ENCODE data around the gene FAM53B. TPM values are rescaled to one million over a fixed set of nuclear protein-coding genes. Genes with fewer than 3 reads are reported as not detected.

FAM53B gene
- total RNA-seq, 1 donor from 2014 or later, result 19.3 TPM

DNA sequence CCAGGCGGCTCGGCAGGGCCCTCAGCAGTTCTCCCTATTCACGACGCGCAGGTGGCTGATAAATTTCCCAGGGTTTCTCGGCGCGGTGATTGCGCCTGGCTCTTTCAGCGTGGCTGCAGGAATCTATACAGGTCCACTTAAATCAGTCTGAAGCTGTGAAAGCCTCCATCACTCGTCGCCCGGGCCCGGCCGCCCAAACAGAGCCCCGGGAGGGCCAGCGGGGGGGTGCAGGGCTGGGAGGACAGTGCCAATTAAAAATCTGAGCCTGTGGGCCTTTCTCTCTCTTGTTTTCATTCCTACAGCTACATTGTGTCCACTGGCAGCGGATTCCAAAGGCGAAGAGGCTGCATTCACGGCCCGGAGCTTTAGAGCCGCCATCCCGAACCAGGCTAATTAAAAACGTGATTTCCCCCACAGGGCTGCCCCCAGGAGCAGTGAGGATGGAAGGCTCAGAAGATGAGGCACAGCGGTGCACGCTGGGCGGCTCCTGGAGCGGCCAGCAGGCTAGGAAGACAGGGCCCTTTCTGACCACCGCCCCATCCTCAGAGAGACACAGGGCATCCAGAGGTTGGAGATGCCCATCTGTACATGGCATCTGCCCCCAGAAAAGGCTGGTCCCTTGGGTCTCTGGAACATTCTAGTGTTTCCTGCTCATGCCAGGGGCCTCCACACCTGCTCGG lies 100.7 kb downstream of the FAM53B start:
- no peaks in the 10 kb centered on the region for H3K27me3 Mint-ChIP-seq (ENCODE audit: low read depth)
- DNase-seq (ENCODE audit: low spot score), result no peak
- H3K27ac Mint-ChIP-seq, result no peak overlapping the region
- no peaks in the 10 kb centered on the region for H3K9me3 Mint-ChIP-seq
- intact Hi-C loops (cut with micrococcal nuclease), result no loop called here
- peaks cover 41% of the 10 kb centered on the region for H3K4me1 Mint-ChIP-seq (ENCODE audit: low read depth)
- peaks cover 7% of the 10 kb centered on the region for H3K36me3 Mint-ChIP-seq (ENCODE audit: low read depth)
- no peak overlapping the region for H3K4me3 Mint-ChIP-seq (ENCODE audit: low read depth)

DNA sequence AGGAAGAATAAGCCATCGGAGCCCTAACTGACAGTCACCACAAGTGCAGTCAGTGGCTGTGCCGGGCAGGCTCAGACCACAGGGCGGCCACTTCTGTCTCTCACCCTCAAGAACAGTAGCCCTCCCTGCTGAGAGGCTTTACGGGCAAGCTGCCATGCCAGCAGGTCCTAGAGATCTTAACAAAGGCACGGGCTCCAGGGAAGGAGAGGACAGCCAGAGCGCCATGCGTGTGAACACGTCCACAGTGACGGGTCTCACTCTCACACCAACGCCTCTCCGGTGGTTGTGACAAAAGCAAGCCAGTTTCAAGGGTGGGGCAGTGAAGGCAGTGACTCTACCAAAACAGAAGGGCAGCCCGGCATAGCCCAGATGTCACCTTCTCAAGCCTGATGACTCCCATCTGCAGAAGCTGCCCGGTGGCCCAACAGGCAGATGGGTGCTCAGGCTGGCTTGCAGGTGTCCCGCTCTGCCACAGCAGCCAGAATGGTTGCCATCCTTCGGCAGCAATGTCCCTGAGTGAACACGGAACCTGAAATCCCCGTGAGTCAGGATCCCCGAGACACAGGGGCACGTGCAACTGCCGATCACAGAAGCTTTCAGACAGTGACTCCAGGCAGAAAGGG lies 102.0 kb downstream of the FAM53B start:
- peaks cover 33% of the 10 kb centered on the region for H3K4me1 Mint-ChIP-seq (ENCODE audit: low read depth)
- no peak overlapping the region for H3K4me3 Mint-ChIP-seq (ENCODE audit: low read depth)
- H3K36me3 Mint-ChIP-seq (ENCODE audit: low read depth), result peaks cover 9% of the 10 kb centered on the region
- H3K27ac Mint-ChIP-seq, result no peak overlapping the region
- intact Hi-C loops (cut with micrococcal nuclease), result no loop called here
- no peak for DNase-seq (ENCODE audit: low spot score)
- H3K9me3 Mint-ChIP-seq, result no peaks in the 10 kb centered on the region
- H3K27me3 Mint-ChIP-seq (ENCODE audit: low read depth), result no peaks in the 10 kb centered on the region

DNA sequence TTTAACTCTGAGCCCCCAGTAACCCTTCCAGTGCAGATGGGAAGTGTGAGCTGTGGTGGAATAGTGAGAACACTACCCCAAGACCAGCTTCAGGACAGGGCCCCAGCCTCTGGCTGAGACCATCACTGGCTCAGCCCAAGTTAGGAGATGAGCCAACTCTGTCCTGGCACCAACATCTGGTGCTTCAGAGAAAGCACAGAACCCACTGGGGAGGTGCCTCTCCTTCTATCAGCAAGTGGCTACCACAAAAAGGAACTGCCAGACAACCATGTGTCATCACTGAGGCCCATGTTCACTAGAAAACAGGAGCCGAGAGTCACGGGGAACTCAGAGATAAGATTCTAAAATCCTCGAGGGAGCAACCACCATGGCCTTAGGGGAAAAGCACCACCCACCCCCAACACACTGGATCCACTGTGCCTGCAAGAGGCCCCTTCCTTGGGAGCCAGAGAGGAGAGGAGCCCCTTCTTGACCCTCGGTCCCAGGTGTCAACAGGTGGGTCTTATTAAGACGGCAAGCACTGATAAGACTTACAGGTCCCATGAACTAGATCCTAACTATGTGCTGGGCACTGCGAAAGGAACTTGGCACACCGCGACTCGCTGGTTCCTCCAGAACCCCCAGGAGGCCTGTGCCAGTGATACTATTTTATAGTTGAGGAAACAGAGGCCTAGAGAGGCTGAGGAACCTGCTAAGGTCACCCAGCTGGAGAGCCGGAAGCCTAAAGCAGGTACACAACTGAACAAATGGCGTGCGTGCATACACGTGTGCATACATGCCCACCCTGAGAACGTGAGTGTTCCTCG lies 102.7 kb downstream of the FAM53B start:
- intact Hi-C loops (cut with micrococcal nuclease), result loop anchor here (1.0 to 2.0 kb wide), 2 partner anchors 15 to 87 kb away; no protein-coding TSS in a partner anchor
- Mint-ChIP-seq H3K4me1 (ENCODE audit: low read depth) (peaks cover 30% of the 10 kb centered on the region), H3K27ac (peak overlapping the region; percentile 65), H3K9me3 (no peaks in the 10 kb centered on the region), H3K36me3 (ENCODE audit: low read depth) (peaks cover 7% of the 10 kb centered on the region), H3K27me3 (ENCODE audit: low read depth) (no peaks in the 10 kb centered on the region), H3K4me3 (ENCODE audit: low read depth) (peak overlapping the region; percentile 15)
- no peak for DNase-seq (ENCODE audit: low spot score)

DNA sequence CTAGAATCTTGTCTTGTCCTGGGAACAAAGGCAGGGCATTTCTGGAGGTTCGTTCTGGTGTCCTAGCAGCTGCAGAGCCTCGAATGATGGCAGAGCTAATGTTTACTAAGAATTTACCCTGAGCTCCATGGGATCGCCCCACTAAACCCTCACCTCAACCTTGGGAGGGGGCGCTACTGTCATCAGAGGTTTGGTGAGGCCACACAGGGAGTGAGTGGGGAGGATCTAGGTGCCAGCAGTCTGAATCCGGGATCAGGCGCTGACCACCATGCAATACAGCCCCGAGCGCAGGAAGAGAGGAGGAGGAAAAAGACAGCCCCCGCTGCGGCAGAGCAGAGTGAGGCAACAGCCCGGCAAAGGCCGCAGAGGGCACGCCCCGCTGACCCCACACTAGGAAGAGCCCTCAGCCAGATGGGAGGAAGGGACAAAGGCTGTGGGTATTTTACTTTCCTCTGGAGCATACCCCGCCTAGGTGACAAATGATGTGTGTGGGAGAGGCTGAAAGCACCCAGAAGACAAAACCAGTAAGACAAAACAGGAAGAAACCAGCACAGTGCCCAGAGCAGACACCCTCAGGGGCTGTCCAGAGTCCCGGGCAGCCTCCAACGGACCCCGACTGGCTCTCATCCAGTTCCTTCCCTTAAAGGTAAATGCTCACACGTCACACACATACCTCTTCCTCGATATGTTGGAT lies 103.5 kb downstream of the FAM53B start:
- no peak for DNase-seq (ENCODE audit: low spot score)

DNA sequence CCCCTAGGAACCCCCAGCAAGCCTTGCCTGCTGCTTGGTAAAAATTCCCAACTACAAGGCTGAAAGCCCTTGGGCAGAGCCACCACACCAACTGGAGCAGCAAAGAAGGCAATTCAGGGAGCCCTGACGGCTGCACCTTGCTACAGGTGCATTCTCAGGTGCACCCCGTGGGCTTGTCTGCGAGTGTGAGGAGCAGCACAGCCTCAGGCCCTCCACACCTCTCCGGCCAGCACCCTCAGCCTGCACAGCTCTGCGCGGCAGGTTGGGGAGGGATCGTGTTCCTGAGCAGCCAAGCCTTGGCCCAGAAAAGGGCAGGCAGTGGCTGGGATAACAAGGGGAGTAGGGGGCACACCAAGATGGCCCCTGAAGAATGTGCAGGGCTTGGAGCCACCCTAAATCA lies 104.1 kb downstream of the FAM53B start:
- Mint-ChIP-seq H3K4me1 (ENCODE audit: low read depth) (peaks cover 29% of the 10 kb centered on the region), H3K27ac (no peak overlapping the region), H3K4me3 (ENCODE audit: low read depth) (no peak overlapping the region), H3K36me3 (ENCODE audit: low read depth) (peaks cover 15% of the 10 kb centered on the region), H3K9me3 (no peaks in the 10 kb centered on the region), H3K27me3 (ENCODE audit: low read depth) (no peaks in the 10 kb centered on the region)
- DNase-seq (ENCODE audit: low spot score), result no peak
- intact Hi-C loops (cut with micrococcal nuclease), result loop anchor here (2.0 kb wide), 1 partner anchor 13 kb away; no protein-coding TSS in a partner anchor

More for the DNA sequence above, 103.5 kb downstream of the FAM53B start:
- Mint-ChIP-seq H3K4me3 (ENCODE audit: low read depth) (peak overlapping the region; percentile 15), H3K36me3 (ENCODE audit: low read depth) (peaks cover 9% of the 10 kb centered on the region), H3K9me3 (no peaks in the 10 kb centered on the region), H3K27me3 (ENCODE audit: low read depth) (no peaks in the 10 kb centered on the region), H3K4me1 (ENCODE audit: low read depth) (peaks cover 29% of the 10 kb centered on the region), H3K27ac (peak overlapping the region; percentile 65)
- intact Hi-C loops (cut with micrococcal nuclease), result loop anchor here (1.0 to 2.0 kb wide), 2 partner anchors 14 to 88 kb away; no protein-coding TSS in a partner anchor

DNA sequence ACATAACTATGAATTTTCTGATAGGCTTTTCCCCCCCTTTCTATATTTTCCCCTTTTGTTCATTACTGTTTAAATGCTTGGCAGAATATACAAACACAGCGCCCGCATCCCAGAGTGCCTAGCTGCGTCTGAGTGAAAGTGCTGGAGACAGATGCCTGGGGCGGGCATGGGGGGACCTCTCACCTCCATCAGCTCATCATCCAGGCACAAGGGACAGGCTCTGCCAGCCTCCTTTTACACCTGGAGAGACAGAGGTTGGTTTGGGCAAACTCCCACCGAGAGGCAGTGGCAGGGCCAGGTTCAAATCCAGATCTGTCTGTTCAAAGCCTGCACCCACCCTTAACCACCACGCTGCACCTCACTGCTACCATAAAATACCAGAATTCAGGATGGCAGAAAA lies 104.5 kb downstream of the FAM53B start:
- Mint-ChIP-seq H3K36me3 (ENCODE audit: low read depth) (peaks cover 17% of the 10 kb centered on the region), H3K27me3 (ENCODE audit: low read depth) (no peaks in the 10 kb centered on the region), H3K27ac (no peak overlapping the region), H3K9me3 (peaks cover 2% of the 10 kb centered on the region), H3K4me3 (ENCODE audit: low read depth) (no peak overlapping the region), H3K4me1 (ENCODE audit: low read depth) (peaks cover 29% of the 10 kb centered on the region)
- intact Hi-C loops (cut with micrococcal nuclease), result loop anchor here (2.0 kb wide), 1 partner anchor 13 kb away; no protein-coding TSS in a partner anchor
- no peak for DNase-seq (ENCODE audit: low spot score)

DNA sequence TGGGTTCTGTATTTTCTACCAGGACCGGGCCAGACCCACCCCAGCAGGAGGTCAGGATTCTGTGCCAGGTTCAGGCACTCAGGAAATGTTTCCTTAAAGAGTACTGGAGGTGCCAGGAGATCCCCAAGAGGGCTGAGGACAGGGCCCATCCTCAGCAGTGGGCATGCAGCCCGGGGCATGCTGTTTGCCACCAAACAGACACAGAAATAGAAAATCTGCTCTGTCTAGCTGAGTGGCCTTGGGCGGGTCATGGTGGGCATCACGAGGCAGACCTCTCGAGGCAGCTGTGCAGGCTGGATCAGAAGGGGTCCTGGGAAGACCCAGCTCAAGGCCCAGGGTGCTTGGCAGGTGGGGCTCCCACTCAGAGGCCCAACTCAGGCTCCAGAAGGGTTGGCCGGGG lies 105.0 kb downstream of the FAM53B start:
- H3K27me3 Mint-ChIP-seq (ENCODE audit: low read depth), result no peaks in the 10 kb centered on the region
- H3K4me1 Mint-ChIP-seq (ENCODE audit: low read depth), result peaks cover 26% of the 10 kb centered on the region
- intact Hi-C loops (cut with micrococcal nuclease), result no loop called here
- no peak overlapping the region for H3K27ac Mint-ChIP-seq
- H3K4me3 Mint-ChIP-seq (ENCODE audit: low read depth), result no peak overlapping the region
- DNase-seq (ENCODE audit: low spot score), result no peak
- H3K9me3 Mint-ChIP-seq, result peaks cover 5% of the 10 kb centered on the region
- H3K36me3 Mint-ChIP-seq (ENCODE audit: low read depth), result peaks cover 20% of the 10 kb centered on the region

DNA sequence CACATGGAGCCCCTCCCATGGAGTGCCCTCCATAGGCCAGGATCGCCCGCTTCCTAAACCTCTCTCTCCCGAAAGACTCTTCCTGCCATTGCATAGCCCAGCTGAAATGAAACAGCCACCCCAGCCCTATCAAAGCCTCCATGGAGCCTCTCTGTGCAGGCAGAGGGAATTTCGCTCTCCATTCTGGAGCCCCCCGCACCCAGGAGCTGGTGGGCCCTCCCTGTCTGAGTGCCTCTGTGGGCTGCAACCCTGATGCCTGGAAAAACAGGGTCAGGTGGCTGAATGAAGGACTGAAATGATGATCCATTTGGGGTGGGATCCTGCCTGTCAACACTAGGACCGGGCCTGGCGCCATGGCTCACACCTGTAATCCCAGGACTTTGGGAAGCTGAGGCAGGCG lies 106.4 kb downstream of the FAM53B start:
- Mint-ChIP-seq H3K9me3 (peaks cover 5% of the 10 kb centered on the region), H3K4me1 (ENCODE audit: low read depth) (peaks cover 26% of the 10 kb centered on the region), H3K4me3 (ENCODE audit: low read depth) (no peak overlapping the region), H3K27ac (no peak overlapping the region), H3K36me3 (ENCODE audit: low read depth) (peaks cover 28% of the 10 kb centered on the region), H3K27me3 (ENCODE audit: low read depth) (peaks cover 2% of the 10 kb centered on the region)
- no peak for DNase-seq (ENCODE audit: low spot score)
- intact Hi-C loops (cut with micrococcal nuclease), result no loop called here

DNA sequence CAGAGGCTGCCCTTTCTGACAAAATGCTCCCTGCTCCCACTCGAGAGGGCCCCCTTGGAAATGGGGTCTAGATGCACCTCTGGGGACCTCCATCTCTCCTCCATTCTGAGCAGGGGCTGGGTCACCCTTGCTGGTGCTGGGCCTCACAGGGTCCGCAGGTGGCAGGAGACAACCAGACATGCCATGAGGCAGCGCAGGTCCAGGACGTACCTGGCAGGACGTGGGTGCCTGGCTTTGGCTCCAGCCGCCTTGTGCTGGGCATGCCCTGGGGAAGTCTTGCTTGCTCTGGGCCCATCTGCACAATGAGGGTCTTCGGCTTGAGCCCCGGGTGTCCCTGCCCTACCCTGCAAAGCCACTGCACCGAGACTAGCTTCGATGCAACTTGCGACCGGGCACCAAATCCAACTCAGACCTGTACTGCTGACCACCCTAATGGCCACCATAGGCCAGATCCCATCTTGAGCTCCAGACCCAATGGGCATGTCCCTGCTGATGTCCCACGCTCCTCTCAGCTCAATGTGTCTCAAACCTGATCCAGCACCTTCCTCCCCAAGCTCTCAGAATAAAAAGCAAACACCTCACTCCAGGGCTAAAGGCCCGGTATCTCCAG lies 107.0 kb downstream of the FAM53B start:
- Mint-ChIP-seq H3K4me3 (ENCODE audit: low read depth) (no peak overlapping the region), H3K27me3 (ENCODE audit: low read depth) (peaks cover 2% of the 10 kb centered on the region), H3K36me3 (ENCODE audit: low read depth) (peaks cover 26% of the 10 kb centered on the region), H3K27ac (no peak overlapping the region), H3K9me3 (peaks cover 5% of the 10 kb centered on the region), H3K4me1 (ENCODE audit: low read depth) (peaks cover 26% of the 10 kb centered on the region)
- DNase-seq (ENCODE audit: low spot score), result no peak
- intact Hi-C loops (cut with micrococcal nuclease), result no loop called here

DNA sequence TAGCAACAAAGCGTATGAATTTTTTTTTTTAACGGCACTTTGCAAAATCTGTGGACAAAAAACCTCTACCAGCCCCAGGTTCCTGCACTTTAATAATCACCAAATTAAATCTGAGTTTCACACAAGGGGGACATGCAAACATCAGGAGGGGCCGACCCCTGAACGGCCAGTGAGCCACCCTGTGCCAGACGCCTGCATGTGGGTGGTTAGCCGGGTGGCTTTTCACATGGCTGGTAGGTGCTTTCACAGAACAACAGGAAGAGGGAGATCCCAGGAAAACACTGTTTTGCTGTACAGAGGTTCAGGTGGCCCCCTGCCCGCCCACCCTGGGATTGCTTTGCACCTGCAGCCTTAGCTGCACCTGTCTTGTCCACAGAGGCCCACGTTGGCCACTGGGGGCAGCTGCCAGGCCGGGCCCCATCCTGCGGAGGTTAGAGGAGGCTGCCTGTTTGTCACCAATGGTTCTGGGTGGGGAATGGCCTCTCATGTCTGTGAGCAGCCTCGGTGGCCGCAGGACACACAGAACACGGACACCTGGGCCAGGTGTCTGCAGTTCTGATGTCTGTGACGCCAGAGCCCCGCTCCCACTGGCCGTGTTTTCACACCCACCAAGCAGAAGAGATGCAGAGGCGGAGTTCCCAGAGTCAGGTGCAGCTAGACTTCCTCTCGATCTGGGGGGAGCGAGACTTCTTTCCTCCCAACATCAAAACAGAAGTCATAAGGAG lies 107.7 kb downstream of the FAM53B start:
- intact Hi-C loops (cut with micrococcal nuclease), result no loop called here
- DNase-seq (ENCODE audit: low spot score), result no peak
- Mint-ChIP-seq H3K9me3 (peaks cover 5% of the 10 kb centered on the region), H3K36me3 (ENCODE audit: low read depth) (peaks cover 26% of the 10 kb centered on the region), H3K4me1 (ENCODE audit: low read depth) (peaks cover 20% of the 10 kb centered on the region), H3K27me3 (ENCODE audit: low read depth) (peaks cover 2% of the 10 kb centered on the region), H3K27ac (no peak overlapping the region), H3K4me3 (ENCODE audit: low read depth) (no peak overlapping the region)

DNA sequence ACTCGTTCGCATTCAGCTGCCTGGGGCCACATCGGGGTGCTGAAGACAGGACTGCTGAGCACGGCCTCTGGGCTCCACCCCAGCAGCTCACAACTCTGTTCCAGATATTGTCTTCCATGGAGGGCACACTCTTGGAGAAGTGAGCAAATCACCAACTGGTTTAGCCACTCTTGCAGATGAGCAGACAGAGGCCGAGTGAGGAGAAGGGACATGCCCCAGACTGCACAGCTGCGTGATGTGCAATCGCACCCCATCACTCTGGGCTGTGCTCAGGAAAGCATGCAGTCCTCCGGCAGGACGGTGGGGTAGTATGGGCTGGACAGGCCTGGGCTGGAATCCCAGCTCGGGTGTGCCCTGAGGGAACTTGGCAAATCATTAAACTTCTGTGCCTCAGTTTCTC lies 111.6 kb downstream of the FAM53B start:
- H3K27ac Mint-ChIP-seq, result no peak overlapping the region
- no peak for DNase-seq (ENCODE audit: low spot score)
- peaks cover 5% of the 10 kb centered on the region for H3K9me3 Mint-ChIP-seq
- H3K36me3 Mint-ChIP-seq (ENCODE audit: low read depth), result peaks cover 28% of the 10 kb centered on the region
- no peak overlapping the region for H3K4me3 Mint-ChIP-seq (ENCODE audit: low read depth)
- peaks cover 14% of the 10 kb centered on the region for H3K4me1 Mint-ChIP-seq (ENCODE audit: low read depth)
- peaks cover 9% of the 10 kb centered on the region for H3K27me3 Mint-ChIP-seq (ENCODE audit: low read depth)
- intact Hi-C loops (cut with micrococcal nuclease), result loop anchor here (1.0 kb wide), 1 partner anchor 109 kb away; no protein-coding TSS in a partner anchor
